ENCODE data around the gene SLC39A12. TPM values are rescaled to one million over a fixed set of nuclear protein-coding genes. Genes with fewer than 3 reads are reported as not detected.

The SLC39A12 gene
- polyA plus RNA-seq, 1 of the 3 experiments (the other 2 are of a cell fraction): not detected

DNA sequence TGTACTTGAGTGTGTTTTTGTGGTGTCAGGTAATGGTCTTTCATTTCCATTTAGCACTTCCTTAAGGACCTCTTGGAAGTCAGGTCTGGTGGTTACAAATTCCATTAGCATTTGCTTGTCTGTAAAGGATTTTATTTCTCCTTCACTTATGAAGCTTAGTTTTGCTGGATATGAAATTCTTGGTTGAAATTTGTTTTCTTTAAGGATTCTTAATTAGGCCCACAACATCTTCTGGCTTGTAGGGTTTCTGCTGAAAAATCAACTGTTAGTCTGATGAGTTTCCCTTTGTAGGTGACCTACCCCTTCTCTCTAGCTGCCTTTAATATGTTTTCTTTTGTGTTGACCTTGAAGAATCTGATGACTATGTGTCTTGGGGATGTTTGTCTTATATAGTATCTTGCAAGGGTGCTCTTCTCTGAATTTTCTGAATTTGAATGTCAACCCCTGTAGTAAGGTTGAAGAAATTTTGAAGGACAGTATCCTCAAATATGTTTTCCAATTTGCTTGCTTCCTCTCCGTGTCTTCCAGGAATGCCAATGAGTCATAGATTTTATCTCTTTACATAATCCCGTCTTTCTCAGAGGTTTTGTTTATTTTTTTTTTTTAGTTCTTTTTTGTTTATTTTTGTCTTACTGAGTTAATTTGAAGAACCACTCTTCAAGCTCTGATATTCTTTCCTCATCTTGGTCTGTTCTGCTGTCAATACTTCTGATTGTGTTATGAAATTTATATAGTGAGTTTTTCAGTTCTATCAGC is 70.2 kb downstream of the SLC39A12 start:
- no peaks in the 10 kb centered on the region for H3K4me1 ChIP-seq (ENCODE audit: control insufficient read depth in 1 of 2, insufficient read depth in 2 of 2, low read depth in 1 of 2, low read length in 1 of 2)
- H3K4me3 ChIP-seq (ENCODE audit: low read depth in 2 of 2, low read length in 1 of 2): no peak overlapping the region
- H3K9ac ChIP-seq: no peak overlapping the region
- no peaks in the 10 kb centered on the region for H3K9me3 ChIP-seq
- WGBS (ENCODE audit: low lambda C conversion rate): 0% methylated on average over 2 of the region's 2 CpGs
- no peaks in the 10 kb centered on the region for H3K79me2 ChIP-seq (ENCODE audit: insufficient read depth)
- no peak overlapping the region for H3K4me2 ChIP-seq
- DNase-seq: no peak
- H3F3A ChIP-seq (replicated peaks; ENCODE audit: insufficient read depth): no peaks in the 10 kb centered on the region
- CTCF ChIA-PET: no interaction called here
- TF ChIP-seq MAX (IDR thresholded peaks at IDR 0.05; ENCODE audit: low read depth): no peak
- no peak for TF ChIP-seq ELF1 (IDR thresholded peaks at IDR 0.05)
- no peak for TF ChIP-seq EP300 (IDR thresholded peaks at IDR 0.05; ENCODE audit: borderline replicate concordance in 1 of 2, low read depth in 1 of 2, low read length in 1 of 2)
- TF ChIP-seq YY1 (IDR thresholded peaks at IDR 0.05; ENCODE audit: low read depth): no peak
- no peak for TF ChIP-seq USF2 (IDR thresholded peaks at IDR 0.05; ENCODE audit: borderline replicate concordance, low read depth, low read length)
- no peak for TF ChIP-seq RCOR1 (IDR thresholded peaks at IDR 0.05; ENCODE audit: low read length)
- no peak for TF ChIP-seq TAF1 (IDR thresholded peaks at IDR 0.05; ENCODE audit: borderline replicate concordance, low read depth, low read length)
- no peak for TF ChIP-seq CHD2 (IDR thresholded peaks at IDR 0.05; ENCODE audit: low read length, partially characterized antibody)
- TF ChIP-seq GABPA (IDR thresholded peaks at IDR 0.05; ENCODE audit: low read depth): no peak
- no peak for TF ChIP-seq EZH2phosphoT487 (IDR thresholded peaks at IDR 0.05; ENCODE audit: borderline replicate concordance, low read depth)
- TF ChIP-seq, protein P1, sequence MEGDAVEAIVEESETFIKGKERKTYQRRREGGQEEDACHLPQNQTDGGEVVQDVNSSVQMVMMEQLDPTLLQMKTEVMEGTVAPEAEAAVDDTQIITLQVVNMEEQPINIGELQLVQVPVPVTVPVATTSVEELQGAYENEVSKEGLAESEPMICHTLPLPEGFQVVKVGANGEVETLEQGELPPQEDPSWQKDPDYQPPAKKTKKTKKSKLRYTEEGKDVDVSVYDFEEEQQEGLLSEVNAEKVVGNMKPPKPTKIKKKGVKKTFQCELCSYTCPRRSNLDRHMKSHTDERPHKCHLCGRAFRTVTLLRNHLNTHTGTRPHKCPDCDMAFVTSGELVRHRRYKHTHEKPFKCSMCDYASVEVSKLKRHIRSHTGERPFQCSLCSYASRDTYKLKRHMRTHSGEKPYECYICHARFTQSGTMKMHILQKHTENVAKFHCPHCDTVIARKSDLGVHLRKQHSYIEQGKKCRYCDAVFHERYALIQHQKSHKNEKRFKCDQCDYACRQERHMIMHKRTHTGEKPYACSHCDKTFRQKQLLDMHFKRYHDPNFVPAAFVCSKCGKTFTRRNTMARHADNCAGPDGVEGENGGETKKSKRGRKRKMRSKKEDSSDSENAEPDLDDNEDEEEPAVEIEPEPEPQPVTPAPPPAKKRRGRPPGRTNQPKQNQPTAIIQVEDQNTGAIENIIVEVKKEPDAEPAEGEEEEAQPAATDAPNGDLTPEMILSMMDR (IDR thresholded peaks at IDR 0.05): no peak
- no peak for TF ChIP-seq FOXJ3 (CRISPR knock-in tag; IDR thresholded peaks at IDR 0.05)
- TF ChIP-seq, protein P2, sequence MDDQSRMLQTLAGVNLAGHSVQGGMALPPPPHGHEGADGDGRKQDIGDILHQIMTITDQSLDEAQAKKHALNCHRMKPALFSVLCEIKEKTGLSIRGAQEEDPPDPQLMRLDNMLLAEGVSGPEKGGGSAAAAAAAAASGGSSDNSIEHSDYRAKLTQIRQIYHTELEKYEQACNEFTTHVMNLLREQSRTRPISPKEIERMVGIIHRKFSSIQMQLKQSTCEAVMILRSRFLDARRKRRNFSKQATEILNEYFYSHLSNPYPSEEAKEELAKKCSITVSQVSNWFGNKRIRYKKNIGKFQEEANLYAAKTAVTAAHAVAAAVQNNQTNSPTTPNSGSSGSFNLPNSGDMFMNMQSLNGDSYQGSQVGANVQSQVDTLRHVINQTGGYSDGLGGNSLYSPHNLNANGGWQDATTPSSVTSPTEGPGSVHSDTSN (IDR thresholded peaks at IDR 0.05): no peak
- no peak for TF ChIP-seq RXRA (IDR thresholded peaks at IDR 0.05; ENCODE audit: borderline replicate concordance, low read depth)
- no peak for TF ChIP-seq REST (IDR thresholded peaks at IDR 0.05; ENCODE audit: low read depth, low read length)
- TF ChIP-seq, protein P3, sequence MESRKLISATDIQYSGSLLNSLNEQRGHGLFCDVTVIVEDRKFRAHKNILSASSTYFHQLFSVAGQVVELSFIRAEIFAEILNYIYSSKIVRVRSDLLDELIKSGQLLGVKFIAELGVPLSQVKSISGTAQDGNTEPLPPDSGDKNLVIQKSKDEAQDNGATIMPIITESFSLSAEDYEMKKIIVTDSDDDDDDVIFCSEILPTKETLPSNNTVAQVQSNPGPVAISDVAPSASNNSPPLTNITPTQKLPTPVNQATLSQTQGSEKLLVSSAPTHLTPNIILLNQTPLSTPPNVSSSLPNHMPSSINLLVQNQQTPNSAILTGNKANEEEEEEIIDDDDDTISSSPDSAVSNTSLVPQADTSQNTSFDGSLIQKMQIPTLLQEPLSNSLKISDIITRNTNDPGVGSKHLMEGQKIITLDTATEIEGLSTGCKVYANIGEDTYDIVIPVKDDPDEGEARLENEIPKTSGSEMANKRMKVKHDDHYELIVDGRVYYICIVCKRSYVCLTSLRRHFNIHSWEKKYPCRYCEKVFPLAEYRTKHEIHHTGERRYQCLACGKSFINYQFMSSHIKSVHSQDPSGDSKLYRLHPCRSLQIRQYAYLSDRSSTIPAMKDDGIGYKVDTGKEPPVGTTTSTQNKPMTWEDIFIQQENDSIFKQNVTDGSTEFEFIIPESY (IDR thresholded peaks at IDR 0.05; ENCODE audit: borderline replicate concordance, low read depth): no peak
- TF ChIP-seq TEAD4 (IDR thresholded peaks at IDR 0.05; ENCODE audit: borderline replicate concordance, insufficient read depth): no peak
- no peaks in the 10 kb centered on the region for H4K20me1 ChIP-seq (ENCODE audit: insufficient read depth)
- H3K27me3 ChIP-seq (ENCODE audit: insufficient read depth): no peaks in the 10 kb centered on the region
- H3K27ac ChIP-seq (ENCODE audit: low read depth in 2 of 2, low read length in 1 of 2): no peak overlapping the region
- POLR2A ChIA-PET: no interaction called here
- H3K9me2 ChIP-seq: no peaks in the 10 kb centered on the region
- H2AFZ ChIP-seq (ENCODE audit: low read depth): no peak overlapping the region
- no peaks in the 10 kb centered on the region for H3K36me3 ChIP-seq (replicated peaks in 1 of 2; ENCODE audit: control insufficient read depth in 1 of 2, insufficient read depth in 2 of 2, low read length in 1 of 2)

Data from SK-N-SH (cell line).